GM12878 (cell line): Measurements from ENCODE around the gene H6PD. TPM values are rescaled to one million over a fixed set of nuclear protein-coding genes. Genes with fewer than 3 reads are reported as not detected.

Experiments
- ATAC-seq: fragments of 200-7000 bp; cut with Tn5 transposase; 3 replicates; pipeline ENCODE4 v1.9.1; 2020; ENCODE audit warnings: mild to moderate bottlenecking, moderate library complexity
- BruUV-seq: library from RNA; stranded (reverse); fragments of 400-500 nt; replicated peaks from 2 replicates; lab custom pipeline; 2021; lab: Mats Ljungman, UMichigan
- CTCF ChIA-PET: fragments of 300-600 bp; sonication (Branson Sonifier 250); formaldehyde crosslinking; extraction: SDS; loops from one replicate; lab custom pipeline; 2021; ENCODE audit warnings: inconsistent platforms; lab: Yijun Ruan, JAX
- POLR2A ChIA-PET: fragments of 350-600 bp; formaldehyde crosslinking; extraction: SDS; loops from one replicate; lab custom pipeline; 2021; ENCODE audit warnings: inconsistent platforms; lab: Charles Lee
- RAD21 ChIA-PET: fragments of 300-600 bp; sonication (Branson Sonifier 250); formaldehyde crosslinking; loops from one replicate; lab custom pipeline; 2023; ENCODE audit warnings: antibody characterized with exemption; ENCODE audit not compliant: unreplicated experiment; lab: Charles Lee
- SMC1A ChIA-PET: fragments of 300-600 bp; sonication (Branson Sonifier 250); formaldehyde crosslinking; loops from one replicate; lab custom pipeline; 2023; ENCODE audit not compliant: unreplicated experiment, uncharacterized antibody; lab: Charles Lee
- DNase-seq: peaks from one replicate; pipeline ENCODE4 v3.0.0-alpha.2; 2011; ENCODE audit warnings: low read depth, low spot score
- FAIRE-seq: peaks from 3 replicates; lab custom pipeline; 2011; peaks lifted over from hg19 to GRCh38; lab: Jason Lieb, UNC
- H2AFZ ChIP-seq: 2 replicates; pipeline ENCODE4 v1.6.0; 2011; ENCODE audit warnings: low read depth, low read length, control low read depth; ENCODE audit not compliant: control insufficient read depth
- H3K27ac ChIP-seq: 2 replicates; pipeline ENCODE4 v1.5.1; 2011; ENCODE audit warnings: control low read depth; ENCODE audit not compliant: control insufficient read depth, insufficient read depth
- H3K27me3 ChIP-seq, 2 experiments: replicated peaks in 1 of 2; 2 replicates each; pipeline versions ENCODE4 v1.6.0 to v1.6.1; 2011; ENCODE audit warnings: low read length in 1 of 2; ENCODE audit not compliant: control insufficient read depth in 2 of 2, insufficient read depth in 2 of 2
- H3K36me3 ChIP-seq, 2 experiments: 2 replicates each; pipeline ENCODE4 v1.5.1; 2011; ENCODE audit warnings: low read length in 1 of 2; ENCODE audit not compliant: control insufficient read depth in 2 of 2, insufficient read depth in 2 of 2
- H3K4me1 ChIP-seq: 2 replicates; pipeline ENCODE4 v1.6.1; 2011; ENCODE audit warnings: mild to moderate bottlenecking, low read length, moderate library complexity, mixed read lengths; ENCODE audit not compliant: control insufficient read depth, insufficient read depth
- H3K4me2 ChIP-seq: 2 replicates; pipeline ENCODE4 v1.6.0; 2011; ENCODE audit warnings: control low read depth; ENCODE audit not compliant: control insufficient read depth, insufficient read depth
- H3K4me3 ChIP-seq: fragments of 200-600 bp; sonication (generic); 2 replicates; pipeline ENCODE4 v1.5.1; 2016
- H3K79me2 ChIP-seq: 2 replicates; pipeline ENCODE4 v1.6.0; 2011; ENCODE audit warnings: low read length; ENCODE audit not compliant: control insufficient read depth, insufficient read depth
- H3K9ac ChIP-seq: 2 replicates; pipeline ENCODE4 v1.8.0; 2011; ENCODE audit warnings: low read length, control low read depth, mixed read lengths; ENCODE audit not compliant: control insufficient read depth, insufficient read depth
- H3K9me3 ChIP-seq: replicated peaks from 3 replicates; pipeline ENCODE4 v1.5.1; 2011; ENCODE audit warnings: mild to moderate bottlenecking, low read length; ENCODE audit not compliant: control insufficient read depth, insufficient read depth
- H4K20me1 ChIP-seq: 2 replicates; pipeline ENCODE4 v1.6.0; 2011; ENCODE audit not compliant: control insufficient read depth, insufficient read depth
- CREM ChIP-seq: IDR thresholded peaks from 2 replicates; pipeline ENCODE4 v1.6.1; 2014; ENCODE audit warnings: antibody characterized with exemption, low read depth
- JUND ChIP-seq: IDR thresholded peaks from 2 replicates; pipeline ENCODE4 v1.6.1; 2012; ENCODE audit warnings: low read depth, mild to moderate bottlenecking, low read length, improper control_type of control experiment, moderate library complexity
- PAX5 ChIP-seq: IDR thresholded peaks from 2 replicates; pipeline ENCODE4 v1.6.1; 2011; ENCODE audit warnings: low read depth, low read length, borderline replicate concordance
- RELA ChIP-seq: fragments of 450-650 bp; IDR thresholded peaks from 2 replicates; pipeline ENCODE4 v1.8.0; 2014; ENCODE audit warnings: borderline replicate concordance; ENCODE audit not compliant: partially characterized antibody
- RFX5 ChIP-seq: IDR thresholded peaks from 2 replicates; pipeline ENCODE4 v1.6.1; 2011; ENCODE audit warnings: low read depth, low read length, improper control_type of control experiment
- SMAD1 ChIP-seq: fragments of 450-650 bp; IDR thresholded peaks from 2 replicates; pipeline ENCODE4 v1.6.1; 2018; ENCODE audit warnings: mild to moderate bottlenecking, low read depth; ENCODE audit not compliant: partially characterized antibody
- SMARCA5 ChIP-seq: fragments of 450-650 bp; IDR thresholded peaks from 2 replicates; pipeline ENCODE4 v1.6.1; 2017; ENCODE audit warnings: mild to moderate bottlenecking
- SREBF2 ChIP-seq: IDR thresholded peaks from 2 replicates; pipeline ENCODE4 v1.6.1; 2012; ENCODE audit warnings: mild to moderate bottlenecking, low read length
- WGBS: methylation state at CpG from one replicate; pipeline ENCODE4 v1.1.6; 2016; ENCODE audit warnings: low lambda C conversion rate; ENCODE audit not compliant: insufficient replicate concordance, insufficient coverage; ENCODE audit errors: missing lambda C conversion rate; 5-methylcytosine and 5-hydroxymethylcytosine counted together
- in situ Hi-C: fragments of 300-500 bp; cut with MboI; formaldehyde crosslinking; loops from 9 replicates; pipeline ENCODE4 v1.14.3; 2018; ENCODE audit warnings: mixed read lengths
- intact Hi-C: fragments of 100-400 bp; cut with micrococcal nuclease; formaldehyde crosslinking; loops from one replicate; pipeline ENCODE4 v1.14.2; 2022; ENCODE audit not compliant: unreplicated experiment
- polyA plus RNA-seq, 11 experiments: library from polyadenylated mRNA; depleted of rRNA in 4 of 11; unstranded in 6 of 11; stranded (reverse) in 5 of 11; fragments of >200 nt; fragmentation: Nextera tagmentation in 4 of 11; fragmentation: Illumina TruSeq in 1 of 11; extraction: Ambion mirVana in 4 of 11; extraction: Trizol in 1 of 11; gene quantifications; 1 replicate in 1 of 11; 2 replicates in 10 of 11; pipeline versions ENCODE4 v1.2.1 to v1.2.3, GENCODE V29; 2011 to 2016; ENCODE audit warnings: inconsistent platforms in 2 of 11, missing spikeins in 2 of 11, low read depth in 1 of 11
- total RNA-seq, 4 experiments: library from RNA; depleted of rRNA in 3 of 4; stranded (reverse); fragments of >200 nt in 3 of 4; fragmentation: Illumina TruSeq in 1 of 4; extraction: Trizol in 1 of 4; gene quantifications; 2 replicates each; pipeline versions ENCODE4 v1.2.1 to v1.2.3, GENCODE V29; 2013 to 2021

Gene H6PD
- total and polyA plus RNA-seq, 10 of the 15 experiments (the other 5 are each of a cell fraction or from before 2014, with no cell fraction given) = 1.2 to 20.7 (median 7.7) TPM

DNA sequence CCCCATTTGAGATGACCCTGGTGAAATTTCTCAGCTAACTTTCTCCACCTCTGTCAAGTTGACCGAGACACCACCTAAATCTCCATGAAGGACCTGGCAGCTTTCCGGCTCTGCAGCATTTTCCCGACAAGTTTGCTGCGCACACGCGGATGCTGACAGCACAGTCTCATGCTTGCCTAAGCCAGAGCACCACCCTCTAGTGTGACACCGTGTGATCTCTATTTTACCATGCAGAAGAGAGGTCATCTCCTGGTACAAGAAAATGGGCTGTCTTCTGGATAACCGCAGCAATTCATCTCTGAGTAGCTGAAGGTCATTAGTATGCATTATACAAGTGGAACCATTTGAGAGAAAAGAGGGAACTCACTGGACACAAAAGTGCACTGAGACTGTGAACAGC lies 38.9 kb upstream of the H6PD start:
- RAD21 ChIA-PET = interaction anchor here (1.0 to 5.6 kb wide), 9 partner anchors 8 to 94 kb away, joined by 3 to 59 read pairs (median 5); no protein-coding TSS in a partner anchor
- Histone ChIP-seq H3K27me3 (peaks cover 0 to 14% of the 10 kb centered on the region in 2 experiments; a peak in 3 of 4 replicates), H3K4me2 (no peak overlapping the region; the same call in 1 of the 2 replicates), H2AFZ (peak overlapping the region; percentile 87; the same call in 1 of the 2 replicates), H4K20me1 (no peaks in the 10 kb centered on the region), H3K4me3 (no peak overlapping the region), H3K79me2 (no peaks in the 10 kb centered on the region), H3K36me3 (no peaks in the 10 kb centered on the region), H3K9me3 (no peaks in the 10 kb centered on the region), H3K4me1 (peaks cover 45% of the 10 kb centered on the region), H3K27ac (peak overlapping the region; percentile 51), H3K9ac (no peak overlapping the region)
- WGBS = 90% methylated on average over 8 of the region's 8 CpGs
- SMC1A ChIA-PET = interaction anchor here (0.9 to 3.8 kb wide), 11 partner anchors 16 to 94 kb away, joined by 3 to 43 read pairs (median 6); partner anchors contain the start of gene GPR157
- CTCF ChIA-PET = interaction anchor here (0.8 to 6.6 kb wide), 24 partner anchors 8 to 278 kb away, joined by 3 to 117 read pairs (median 6); partner anchors contain the start of genes GPR157 and H6PD
- POLR2A ChIA-PET = interaction anchor here (0.7 to 2.3 kb wide), 4 partner anchors 33 to 134 kb away, joined by 3 to 6 read pairs (median 4); no protein-coding TSS in a partner anchor
- no peak for DNase-seq
- peak; percentile 16 for ATAC-seq
- BruUV-seq = TSS peak; percentile 86
- in situ Hi-C loops (loop anchor here (5.0 kb wide), 1 partner anchor 83 kb away; no protein-coding TSS in a partner anchor), intact Hi-C loops (loop anchor here (1.0 to 5.0 kb wide), 4 partner anchors 14 to 188 kb away; no protein-coding TSS in a partner anchor)
- FAIRE-seq = no peak
- TF ChIP-seq RELA (no peak), JUND (no peak), CREM (no peak), PAX5 (no peak), SREBF2 (no peak), SMAD1 (no peak), RFX5 (no peak), SMARCA5 (0 out of 2 replicates have a peak, but pooled peaks have one; percentile 6)
